Measurements from ENCODE around the gene ZNF365.
"Not testable (repeated sequence)": the region's sequence is repeated elsewhere in the genome, so short reads cannot be mapped to it uniquely, and the experiment has no call there.

Gene ZNF365

DNA sequence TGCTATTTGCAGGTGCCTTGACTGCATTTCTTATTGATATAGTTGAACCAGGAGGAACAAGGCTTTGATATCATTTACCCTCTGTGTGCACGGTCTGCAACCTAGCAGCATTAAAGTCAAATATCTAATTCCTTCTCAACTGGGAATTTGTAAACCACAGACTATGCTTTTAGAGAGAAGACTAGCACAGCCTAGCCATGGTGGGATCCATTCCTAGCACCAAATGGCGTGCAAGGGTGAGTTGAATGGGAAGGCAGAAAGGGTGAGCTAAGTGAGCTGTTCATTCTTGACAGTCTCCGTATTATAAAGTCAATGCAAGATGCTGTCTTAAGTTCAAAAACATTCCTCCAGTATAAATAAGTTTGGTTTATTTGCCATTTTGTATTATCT is 2.9 kb downstream of the ZNF365 start:
- no peak for DNase-seq (ENCODE audit: low read depth in 2 of 2)

DNA sequence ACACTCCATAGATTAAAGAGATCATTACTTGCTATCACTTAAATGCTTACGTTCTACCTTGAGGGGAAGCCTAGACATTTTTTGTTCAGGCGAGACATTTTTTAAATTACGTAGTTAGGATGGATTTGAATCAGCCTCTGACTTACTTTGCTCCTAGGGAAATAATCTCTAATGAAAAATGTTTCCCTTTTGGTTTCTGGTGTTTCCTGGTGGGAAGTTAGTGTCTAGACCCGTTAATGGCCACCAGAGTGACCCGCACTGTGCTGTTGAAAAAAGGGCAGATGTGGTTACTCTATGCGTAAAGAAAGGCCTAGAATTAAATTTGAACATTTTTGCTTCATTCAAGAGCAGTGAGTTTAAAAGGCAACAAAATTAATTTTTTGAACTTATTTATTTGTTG is 3.8 kb downstream of the ZNF365 start:
- DNase-seq (ENCODE audit: low read depth in 2 of 2), result no peak

DNA sequence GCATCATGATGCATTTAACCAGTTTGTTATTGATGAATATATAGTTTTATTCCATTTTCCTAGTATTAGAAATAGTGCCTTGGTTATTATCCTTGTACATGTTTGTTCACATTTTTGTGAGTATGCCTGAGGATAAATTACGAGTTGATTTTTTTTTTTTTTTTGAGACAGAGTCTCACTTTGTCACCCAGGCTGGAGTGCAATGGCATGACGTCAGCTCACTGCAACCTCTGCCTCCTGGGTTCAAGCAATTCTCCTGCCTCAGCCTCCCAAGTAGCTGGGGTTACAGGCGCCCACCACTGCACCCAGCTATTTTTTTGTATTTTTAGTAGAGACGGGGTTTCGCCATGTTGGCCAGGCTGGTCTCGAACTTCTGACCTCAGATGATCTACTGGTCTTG is 4.7 kb downstream of the ZNF365 start:
- DNase-seq (ENCODE audit: low read depth in 2 of 2), result not testable (repeated sequence)

- DNase-seq (ENCODE audit: low read depth in 2 of 2), result no peak
Measured at GRCh38 chr10:62379394-62379793, 5.2 kb downstream of the ZNF365 start.

DNA sequence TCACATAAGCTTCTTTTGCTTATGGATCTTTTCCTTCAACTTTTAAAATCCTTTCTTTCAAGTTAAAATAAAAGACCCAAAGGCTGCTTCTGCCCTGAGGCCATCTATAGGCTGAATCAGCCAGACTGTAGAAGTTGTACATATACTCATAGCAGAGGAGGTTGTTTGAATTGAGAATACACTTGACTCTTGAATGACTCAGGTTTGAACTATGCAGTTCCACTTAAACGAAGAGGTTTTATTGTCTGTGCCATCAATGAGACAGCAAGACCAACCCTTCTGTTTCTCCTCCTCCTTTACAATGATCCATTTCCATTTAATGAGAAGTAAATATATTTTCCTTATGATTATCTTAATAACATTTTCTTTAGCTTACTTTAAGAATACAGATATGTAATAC is 5.8 kb downstream of the ZNF365 start:
- no peak for DNase-seq (ENCODE audit: low read depth in 2 of 2)

DNA sequence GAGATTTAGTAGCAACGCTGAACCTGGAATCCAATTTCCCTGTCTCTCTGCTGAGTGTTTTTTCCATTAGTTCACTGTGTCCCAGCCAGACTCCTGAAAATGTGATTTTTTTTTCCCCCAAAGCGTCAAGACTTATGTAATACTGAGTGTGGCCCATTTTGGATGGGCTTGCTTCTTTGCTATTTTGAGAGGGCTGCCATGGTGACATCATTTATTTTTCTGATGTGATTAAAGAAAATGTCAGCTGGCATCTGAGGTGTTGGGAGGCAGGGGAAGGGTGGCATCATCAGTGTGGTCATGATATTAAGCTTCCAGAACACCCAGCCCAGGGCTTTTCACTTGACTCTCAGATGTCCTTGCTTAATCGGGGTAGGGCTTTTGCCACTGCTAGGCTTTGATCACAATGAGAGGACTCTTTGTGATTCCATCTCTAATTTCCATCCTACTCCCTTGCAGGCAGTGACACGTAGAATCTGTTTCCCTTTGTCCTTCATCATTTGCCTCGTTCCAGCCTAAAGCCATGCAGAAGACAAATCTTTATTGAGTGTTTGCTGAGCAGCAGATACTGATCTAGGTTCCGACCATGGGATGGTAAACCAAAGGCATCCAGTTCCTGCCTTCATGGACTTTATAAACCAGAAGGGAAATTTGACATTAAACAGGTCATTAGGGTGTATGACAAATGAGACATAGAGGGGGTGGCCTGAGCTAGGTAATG is 7.4 kb downstream of the ZNF365 start:
- DNase-seq (ENCODE audit: low read depth in 2 of 2), result no peak

GRCh38 chr10:62382831-62383230 is 8.7 kb downstream of the ZNF365 start:
- no peak for DNase-seq (ENCODE audit: low read depth in 2 of 2)

GRCh38 chr10:62384057-62384446 is 9.9 kb downstream of the ZNF365 start:
- no peak for DNase-seq (ENCODE audit: low read depth in 2 of 2)

DNA sequence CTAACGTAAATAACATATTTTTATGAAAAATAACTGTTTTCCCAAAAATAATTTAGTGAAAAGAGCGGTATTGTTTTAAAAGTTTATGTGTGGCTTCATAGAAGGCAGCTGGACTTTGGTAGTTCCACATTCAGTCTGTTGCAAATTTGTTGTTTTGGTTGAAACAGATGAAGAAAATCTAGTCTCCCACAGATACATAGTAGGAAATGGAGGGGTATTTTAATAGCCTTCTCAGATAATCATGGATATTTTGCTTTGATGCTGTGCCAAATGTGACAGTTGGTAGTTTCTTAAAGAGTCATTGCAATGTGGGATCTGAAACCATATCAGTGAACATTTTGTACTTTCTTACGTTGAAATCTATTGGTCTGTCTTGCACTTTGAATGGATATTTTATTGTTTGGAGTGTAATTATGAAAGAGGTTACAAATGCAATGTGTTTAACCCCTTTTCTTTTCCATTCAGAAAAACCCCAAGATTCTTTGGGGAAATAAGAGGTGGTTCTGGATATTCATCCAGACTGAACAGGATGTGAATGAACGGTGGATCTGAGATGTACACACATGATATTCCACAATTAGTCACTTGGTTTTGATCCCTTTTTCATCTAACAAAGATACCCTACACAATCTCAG is 10.4 kb downstream of the ZNF365 start:
- DNase-seq (ENCODE audit: low read depth in 2 of 2), result no peak

DNA sequence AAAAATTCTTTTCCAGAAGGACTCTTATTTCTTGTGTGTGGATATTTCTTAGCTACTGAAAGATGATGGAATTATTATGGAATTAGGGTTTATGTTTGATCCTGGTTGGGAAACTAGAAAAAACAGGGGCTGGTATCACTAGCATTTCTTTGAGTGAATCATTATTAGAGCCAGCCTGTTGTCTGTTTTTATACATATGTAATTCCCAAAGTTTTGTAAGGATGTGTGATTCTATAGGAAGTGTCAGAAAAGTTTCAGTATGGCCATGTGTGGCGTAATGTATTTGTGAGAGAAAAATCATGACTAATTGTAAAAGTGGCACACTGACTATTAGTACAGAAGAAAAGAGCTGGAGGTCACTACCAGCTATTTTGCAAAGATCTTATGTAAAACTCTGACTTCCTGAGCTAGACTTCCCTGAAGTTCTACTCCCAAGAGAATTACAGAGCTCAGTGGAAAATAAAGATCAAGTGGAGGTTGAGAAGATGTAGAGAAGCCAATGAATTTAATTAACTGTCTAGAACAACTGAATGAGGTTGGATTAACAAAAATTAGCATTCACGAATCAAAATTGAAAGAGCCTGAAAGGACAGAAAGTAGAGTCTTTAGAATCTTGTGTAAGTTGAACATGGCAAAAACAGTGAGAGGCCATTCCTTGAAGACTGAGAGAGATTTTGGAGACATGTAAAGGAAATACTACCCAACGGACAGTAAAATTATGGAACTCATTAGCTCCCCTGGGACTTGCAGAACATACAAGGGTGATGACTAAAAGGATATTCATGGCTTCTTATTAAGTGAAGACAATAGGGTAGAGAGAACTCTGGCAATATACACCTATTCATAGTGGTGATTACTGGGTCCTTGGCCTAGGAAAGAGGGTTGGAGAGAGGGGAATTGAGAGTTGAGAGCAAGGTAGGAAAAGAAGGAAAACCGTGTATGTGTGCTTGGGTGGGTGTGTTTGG is 12.5 kb downstream of the ZNF365 start:
- DNase-seq (ENCODE audit: low read depth in 2 of 2), result no peak

- DNase-seq (ENCODE audit: low read depth in 2 of 2), result no peak
Measured at GRCh38 chr10:62388328-62388727, 14.2 kb downstream of the ZNF365 start.

GRCh38 chr10:62390497-62391176 is 16.5 kb downstream of the ZNF365 start:
- DNase-seq (ENCODE audit: low read depth in 2 of 2), result no peak

DNA sequence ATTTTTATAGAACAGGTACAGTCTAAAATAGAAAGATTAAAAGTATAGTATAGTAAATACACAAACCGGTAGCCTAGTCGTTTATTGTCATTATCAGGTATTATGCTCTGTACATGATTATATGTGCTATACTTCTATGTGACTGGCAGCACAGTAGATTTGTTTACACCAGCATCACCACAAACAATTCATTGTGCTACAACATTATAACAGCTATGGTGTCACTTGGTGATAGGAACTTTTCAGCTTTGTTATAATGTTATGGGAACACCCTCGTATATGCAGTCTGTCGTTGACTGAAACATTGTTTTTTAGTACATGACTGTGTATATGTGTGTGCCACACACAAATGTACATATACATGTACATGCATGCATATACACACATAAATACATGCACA is 19.1 kb downstream of the ZNF365 start:
- DNase-seq (ENCODE audit: low read depth in 2 of 2), result no peak

DNA sequence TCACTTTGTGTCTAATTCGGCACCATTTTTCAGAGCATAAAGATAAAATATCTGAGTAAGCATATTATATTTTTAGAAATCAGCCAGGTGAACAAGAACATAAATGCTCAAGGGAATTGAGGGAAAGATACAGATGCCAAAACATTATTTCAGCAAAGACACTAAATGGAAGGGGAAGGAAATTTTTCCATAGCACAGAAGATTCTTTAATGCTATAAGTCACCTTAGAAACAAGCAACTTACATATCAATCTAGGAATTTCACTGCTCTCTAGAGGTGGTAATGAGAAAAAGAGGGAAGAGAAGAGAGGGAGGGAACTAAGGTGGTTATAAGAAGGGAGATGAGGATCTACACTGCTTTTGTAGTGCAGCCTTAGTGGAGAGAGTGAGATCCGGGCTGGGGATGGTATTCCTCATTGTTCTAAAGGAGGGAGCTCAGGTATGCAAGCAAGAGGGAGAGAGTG is 20.4 kb downstream of the ZNF365 start:
- DNase-seq (ENCODE audit: low read depth in 2 of 2), result no peak

DNA sequence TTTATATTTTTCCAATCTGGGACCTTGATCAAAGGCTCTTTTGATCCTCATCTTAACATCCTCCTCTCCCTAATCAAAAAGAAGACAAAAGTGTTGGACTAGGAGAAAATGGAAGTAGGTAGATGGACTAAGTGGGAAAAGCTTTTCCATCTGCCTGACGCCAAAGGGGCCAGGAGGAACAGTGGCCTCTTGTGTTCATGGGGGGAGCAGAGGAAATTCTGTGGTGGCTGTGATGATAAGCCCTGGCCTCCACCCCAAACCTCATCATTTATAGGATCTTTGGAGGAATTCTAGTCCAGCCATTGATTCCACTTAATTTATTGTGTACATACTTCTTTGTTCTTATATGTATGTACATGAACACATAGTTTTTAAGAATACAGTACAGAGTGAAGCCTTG is 21.7 kb downstream of the ZNF365 start:
- DNase-seq (ENCODE audit: low read depth in 2 of 2), result no peak

DNA sequence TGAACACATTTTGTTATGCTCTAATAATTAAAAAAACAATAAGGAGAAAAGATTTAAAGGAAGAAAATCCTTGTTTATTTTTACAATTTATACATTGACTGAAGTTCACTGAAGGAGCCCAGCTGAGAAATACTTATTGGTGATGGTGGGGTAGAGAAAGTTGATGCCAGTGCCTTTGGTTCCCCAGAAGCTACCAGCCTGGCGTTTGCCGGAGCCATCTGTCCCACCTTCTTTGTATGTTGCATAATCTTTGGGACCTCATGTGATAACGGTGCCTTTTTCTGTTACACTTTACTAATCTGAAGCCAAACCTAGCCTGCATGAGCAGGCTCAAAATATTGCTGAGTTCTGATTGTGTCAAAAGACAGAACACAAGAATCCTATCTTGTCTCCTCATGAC is 22.7 kb downstream of the ZNF365 start:
- no peak for DNase-seq (ENCODE audit: low read depth in 2 of 2)

DNA sequence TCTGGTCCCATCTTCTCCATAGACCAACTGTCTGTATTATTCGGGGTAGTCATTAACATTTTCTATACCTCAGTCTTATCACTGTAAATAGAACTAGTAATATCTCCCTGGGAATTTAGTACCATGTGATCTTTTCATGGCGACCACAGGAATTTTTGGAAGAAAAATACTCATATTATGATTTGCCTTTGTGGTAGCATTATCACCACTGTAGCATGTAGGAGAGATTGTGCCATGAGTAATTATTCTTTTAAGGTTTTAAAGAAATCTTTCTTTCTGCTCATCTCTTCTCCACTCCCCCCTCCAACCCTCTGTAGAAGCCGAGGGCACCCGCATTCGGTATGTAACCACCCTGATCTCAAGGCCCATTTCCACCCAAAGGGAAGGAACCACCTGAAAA is 25.0 kb downstream of the ZNF365 start:
- DNase-seq (ENCODE audit: low read depth in 2 of 2), result no peak

DNA sequence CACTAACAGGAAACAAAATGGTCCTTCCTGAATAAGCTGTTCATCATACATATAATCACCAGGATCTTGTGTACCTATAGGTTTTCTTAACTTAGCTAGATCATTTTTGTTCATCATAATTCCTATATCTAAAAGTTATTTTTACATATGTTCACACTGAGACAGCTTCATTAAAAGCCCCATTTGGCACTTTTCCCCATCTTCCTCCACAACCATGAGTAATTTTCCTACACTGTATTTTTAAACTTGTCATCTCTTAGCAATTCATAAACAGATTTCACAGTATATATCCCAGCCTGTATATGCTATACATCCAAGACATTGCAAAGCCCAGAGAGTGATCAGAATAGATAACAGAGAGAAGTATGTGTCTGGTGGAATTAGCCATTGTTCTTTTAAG is 28.3 kb downstream of the ZNF365 start:
- no peak for DNase-seq (ENCODE audit: low read depth in 2 of 2)

- not testable (repeated sequence) for DNase-seq (ENCODE audit: low read depth in 2 of 2)
Measured at GRCh38 chr10:62410528-62410927, 36.4 kb downstream of the ZNF365 start.

DNA sequence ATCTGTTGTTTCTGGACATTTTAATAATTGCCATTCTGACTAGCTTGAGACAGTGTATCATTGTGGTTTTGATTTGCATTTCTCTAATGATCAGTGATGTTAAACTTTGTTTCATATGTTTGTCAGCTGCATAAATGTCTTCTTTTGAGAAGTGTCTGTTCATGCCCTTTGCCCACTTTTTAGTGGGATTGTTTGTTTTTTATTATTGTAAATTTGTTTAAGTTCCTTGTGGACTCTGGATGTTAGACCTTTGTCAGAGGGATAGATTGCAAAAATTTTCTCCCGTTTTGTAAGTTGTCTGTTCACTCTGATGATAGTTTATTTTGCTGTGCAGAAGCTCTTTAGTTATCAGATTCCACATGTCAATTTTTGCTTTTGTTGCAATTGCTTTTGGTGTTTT is 36.8 kb downstream of the ZNF365 start:
- DNase-seq (ENCODE audit: low read depth in 2 of 2), result not testable (repeated sequence)

GRCh38 chr10:62413048-62413447 is 38.9 kb downstream of the ZNF365 start:
- DNase-seq (ENCODE audit: low read depth in 2 of 2), result no peak

DNA sequence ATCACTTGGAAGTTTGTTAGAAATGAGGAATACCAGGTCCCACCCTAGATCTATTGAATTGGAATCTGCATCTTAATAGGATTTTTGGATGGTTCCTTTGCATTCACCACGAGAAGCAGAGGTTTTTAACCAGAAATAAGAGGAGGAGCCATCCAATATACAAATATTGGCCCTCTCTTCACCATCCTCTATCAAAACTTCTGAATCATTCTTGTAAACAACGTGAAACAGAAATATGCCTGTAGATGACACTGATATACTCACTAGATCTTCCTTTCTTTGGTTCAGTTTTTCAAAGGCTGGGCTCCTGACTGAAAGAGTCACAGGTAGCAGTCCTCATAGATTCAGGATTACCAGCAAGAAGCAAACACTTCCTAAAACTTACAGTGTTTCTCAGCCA is 39.5 kb downstream of the ZNF365 start:
- no peak for DNase-seq (ENCODE audit: low read depth in 2 of 2)

Data from activated CD4-positive, alpha-beta T cell treated with anti-CD3 and anti-CD28 coated beads for 24 hours (primary cell).